Breast epithelium (tissue), 4 donors: ENCODE measurements around the gene AMPH. TPM values are rescaled to one million over a fixed set of nuclear protein-coding genes. Genes with fewer than 3 reads are reported as not detected.

Experiments used
- DNase-seq, 2 donors: peaks; one replicate each; pipeline ENCODE4 v3.0.0-alpha.2; 2019; ENCODE audit warnings: low spot score in 2 of 2
- H3K27ac ChIP-seq, 2 donors: fragments of 200-600 bp; sonication (generic) in 1 of 2; one replicate each; pipeline ENCODE4 v1.5.1; 2016 to 2019; ENCODE audit warnings: mild to moderate bottlenecking in 1 of 2
- H3K27me3 ChIP-seq, 2 donors: fragments of 200-600 bp; sonication (generic) in 1 of 2; one replicate each; pipeline versions ENCODE4 v1.5.1 to v1.6.0; 2017 to 2019; ENCODE audit warnings: control low read depth in 1 of 2, mild to moderate bottlenecking in 1 of 2
- H3K36me3 ChIP-seq: fragments of 200-600 bp; one replicate; pipeline ENCODE4 v1.5.1; 2019
- H3K4me1 ChIP-seq, 2 donors: fragments of 200-600 bp; sonication (generic); one replicate each; pipeline ENCODE4 v1.5.1; 2016 to 2019; ENCODE audit warnings: control low read depth in 1 of 2
- H3K4me3 ChIP-seq, 3 donors: fragments of 200-600 bp; sonication (generic); 1 replicate in 2 of 3; 2 replicates in 1 of 3; pipeline ENCODE4 v1.5.1; 2016 to 2019; ENCODE audit warnings: mild to moderate bottlenecking in 3 of 3, moderate library complexity in 2 of 3
- H3K9me3 ChIP-seq, 2 donors: fragments of 200-600 bp; sonication (generic) in 1 of 2; one replicate each; pipeline ENCODE4 v1.5.1; 2016 to 2019; ENCODE audit warnings: control low read depth in 1 of 2
- CTCF ChIP-seq, 3 donors: fragments of 450-650 bp; IDR thresholded peaks; one replicate each; pipeline ENCODE4 v1.5.1; 2016 to 2017; ENCODE audit warnings: antibody characterized with exemption in 3 of 3, mild to moderate bottlenecking in 3 of 3, moderate library complexity in 3 of 3
- POLR2A ChIP-seq: fragments of 450-650 bp; IDR thresholded peaks from one replicate; pipeline ENCODE4 v1.6.1; 2016; ENCODE audit warnings: antibody characterized with exemption, mild to moderate bottlenecking, moderate library complexity
- POLR2AphosphoS5 ChIP-seq, 3 donors: sonication (generic); formaldehyde crosslinking; IDR thresholded peaks; one replicate each; pipeline ENCODE4 v1.6.1; 2017; ENCODE audit warnings: antibody characterized with exemption in 3 of 3
- intact Hi-C: fragments of 100-400 bp; cut with DNase I; formaldehyde crosslinking; loops from one replicate; pipeline ENCODE4 v1.15.1; 2023; ENCODE audit warnings: low total_unique reads
- total RNA-seq, 3 donors: library from RNA; depleted of rRNA; stranded (reverse); fragments of >200 nt; gene quantifications; one replicate each; pipeline ENCODE4 v1.1.0, GENCODE V29; 2016

The AMPH gene
- total RNA-seq, 3 donors from 2014 or later: 5.0 to 31.0 (median 15.1) TPM

GRCh38 chr7:38432080-38432479 is 199.1 kb downstream of the AMPH start:
- Histone ChIP-seq H3K4me1 (no peaks in the 10 kb centered on the region), H3K4me3 (no peak overlapping the region), H3K9me3 (no peaks in the 10 kb centered on the region), H3K27me3 (no peaks in the 10 kb centered on the region), H3K36me3 (no peaks in the 10 kb centered on the region), H3K27ac (no peak overlapping the region)
- no peak for DNase-seq
- TF ChIP-seq POLR2A: no peak
- TF ChIP-seq CTCF (IDR thresholded peaks at IDR 0.05): no peak
- no peak for TF ChIP-seq POLR2AphosphoS5 (IDR thresholded peaks at IDR 0.05)
- intact Hi-C loops: no loop called here

GRCh38 chr7:38429057-38429456 is 202.1 kb downstream of the AMPH start:
- H3K4me1 ChIP-seq: no peaks in the 10 kb centered on the region
- intact Hi-C loops: no loop called here
- no peak for DNase-seq
- no peaks in the 10 kb centered on the region for H3K36me3 ChIP-seq
- H3K4me3 ChIP-seq: no peak overlapping the region
- no peaks in the 10 kb centered on the region for H3K9me3 ChIP-seq
- TF ChIP-seq POLR2AphosphoS5 (IDR thresholded peaks at IDR 0.05) (no peak), POLR2A (no peak), CTCF (IDR thresholded peaks at IDR 0.05) (no peak)
- no peak overlapping the region for H3K27ac ChIP-seq
- H3K27me3 ChIP-seq: no peaks in the 10 kb centered on the region

GRCh38 chr7:38428041-38428440 is 203.1 kb downstream of the AMPH start:
- H3K4me1 ChIP-seq: no peaks in the 10 kb centered on the region
- H3K27ac ChIP-seq: no peak overlapping the region
- no peaks in the 10 kb centered on the region for H3K9me3 ChIP-seq
- TF ChIP-seq POLR2A (no peak), POLR2AphosphoS5 (IDR thresholded peaks at IDR 0.05) (no peak), CTCF (IDR thresholded peaks at IDR 0.05) (no peak)
- DNase-seq: no peak
- intact Hi-C loops: no loop called here
- no peaks in the 10 kb centered on the region for H3K27me3 ChIP-seq
- no peak overlapping the region for H3K4me3 ChIP-seq
- H3K36me3 ChIP-seq: no peaks in the 10 kb centered on the region

- no peak for DNase-seq
- intact Hi-C loops: no loop called here
- TF ChIP-seq CTCF (IDR thresholded peaks at IDR 0.05) (no peak), POLR2AphosphoS5 (IDR thresholded peaks at IDR 0.05) (no peak), POLR2A (no peak)
Observed at GRCh38 chr7:38427279-38427955, 203.8 kb downstream of the AMPH start.

GRCh38 chr7:38425509-38425908 is 205.7 kb downstream of the AMPH start:
- no peak for TF ChIP-seq POLR2A
- TF ChIP-seq POLR2AphosphoS5 (IDR thresholded peaks at IDR 0.05): no peak
- no peak for TF ChIP-seq CTCF (IDR thresholded peaks at IDR 0.05)
- Histone ChIP-seq H3K27me3 (no peaks in the 10 kb centered on the region), H3K36me3 (no peaks in the 10 kb centered on the region), H3K4me1 (no peaks in the 10 kb centered on the region), H3K27ac (no peak overlapping the region), H3K4me3 (no peak overlapping the region), H3K9me3 (no peaks in the 10 kb centered on the region)
- DNase-seq: no peak
- intact Hi-C loops: no loop called here

More at GRCh38 chr7:38427279-38427955, 203.8 kb downstream of the AMPH start:
- H3K27ac ChIP-seq: no peak overlapping the region
- no peaks in the 10 kb centered on the region for H3K9me3 ChIP-seq
- no peaks in the 10 kb centered on the region for H3K4me1 ChIP-seq
- H3K36me3 ChIP-seq: no peaks in the 10 kb centered on the region
- H3K27me3 ChIP-seq: no peaks in the 10 kb centered on the region
- H3K4me3 ChIP-seq: no peak overlapping the region
